GM12878 (cell line): Measurements from ENCODE around the gene SYNGR3. TPM values are rescaled to one million over a fixed set of nuclear protein-coding genes. Genes with fewer than 3 reads are reported as not detected.

Experiments
- BCLAF1 ChIP-seq: fragments of 450-650 bp; IDR thresholded peaks from 2 replicates; pipeline ENCODE4 v1.6.1; 2017; ENCODE audit warnings: antibody characterized with exemption, mild to moderate bottlenecking, moderate library complexity
- E4F1 ChIP-seq: fragments of 450-650 bp; IDR thresholded peaks from 2 replicates; pipeline ENCODE4 v1.6.1; 2018; ENCODE audit warnings: borderline replicate concordance, mild to moderate bottlenecking; ENCODE audit not compliant: partially characterized antibody
- ELK1 ChIP-seq: IDR thresholded peaks from 2 replicates; pipeline ENCODE4 v1.6.1; 2012; ENCODE audit warnings: low read depth, low read length, improper control_type of control experiment
- EZH2 ChIP-seq: IDR thresholded peaks from 2 replicates; pipeline ENCODE4 v1.6.1; 2012; ENCODE audit warnings: low read depth, mild to moderate bottlenecking, control low read depth, inconsistent platforms, low read length, borderline replicate concordance; ENCODE audit not compliant: control insufficient read depth
- HSF1 ChIP-seq: fragments of 150-350 bp; IDR thresholded peaks from 2 replicates; pipeline ENCODE4 v1.6.1; 2014; ENCODE audit warnings: mild to moderate bottlenecking, low read depth, low read length
- IKZF2 ChIP-seq, 2 experiments: fragments of 450-650 bp; IDR thresholded peaks; 2 replicates each; pipeline ENCODE4 v1.6.1; 2017; ENCODE audit warnings: mild to moderate bottlenecking in 2 of 2, moderate library complexity in 2 of 2
- NR2F1 ChIP-seq: fragments of 450-650 bp; conservative IDR thresholded peaks from 2 replicates; pipeline ENCODE4 v1.6.1; 2017; ENCODE audit warnings: mild to moderate bottlenecking
- NRF1 ChIP-seq: conservative IDR thresholded peaks from 2 replicates; pipeline ENCODE4 v1.6.1; 2011; ENCODE audit warnings: mild to moderate bottlenecking, low read depth, low read length, improper control_type of control experiment
- RCOR1 ChIP-seq: conservative IDR thresholded peaks from 2 replicates; pipeline ENCODE4 v1.6.1; 2012; ENCODE audit warnings: low read depth, low read length, improper control_type of control experiment
- REST ChIP-seq: IDR thresholded peaks from 2 replicates; pipeline ENCODE4 v1.6.1; 2012; ENCODE audit warnings: mild to moderate bottlenecking, low read depth, low read length
- RFX5 ChIP-seq: IDR thresholded peaks from 2 replicates; pipeline ENCODE4 v1.6.1; 2011; ENCODE audit warnings: low read depth, low read length, improper control_type of control experiment
- RUNX3 ChIP-seq: IDR thresholded peaks from 2 replicates; pipeline ENCODE4 v1.6.1; 2012; ENCODE audit warnings: low read length, inconsistent platforms
- SIN3A ChIP-seq: IDR thresholded peaks from 2 replicates; pipeline ENCODE4 v1.6.1; 2012; ENCODE audit warnings: low read depth, low read length, improper control_type of control experiment
- SMAD1 ChIP-seq: fragments of 450-650 bp; IDR thresholded peaks from 2 replicates; pipeline ENCODE4 v1.6.1; 2018; ENCODE audit warnings: mild to moderate bottlenecking, low read depth; ENCODE audit not compliant: partially characterized antibody
- SMAD5 ChIP-seq: IDR thresholded peaks from 2 replicates; pipeline ENCODE4 v1.6.1; 2016; ENCODE audit warnings: antibody characterized with exemption, low read depth
- SP1 ChIP-seq: IDR thresholded peaks from one replicate; pipeline ENCODE4 v1.6.1; 2011; ENCODE audit warnings: low read depth, low read length
- TAF1 ChIP-seq: IDR thresholded peaks from 2 replicates; pipeline ENCODE4 v1.6.1; 2011; ENCODE audit warnings: mild to moderate bottlenecking, low read depth, low read length, borderline replicate concordance
- ZNF622 ChIP-seq: fragments of 450-650 bp; IDR thresholded peaks from 2 replicates; pipeline ENCODE4 v1.6.1; 2017; ENCODE audit warnings: mild to moderate bottlenecking, inconsistent platforms
- polyA plus RNA-seq, 11 experiments: library from polyadenylated mRNA; depleted of rRNA in 4 of 11; unstranded in 6 of 11; stranded (reverse) in 5 of 11; fragments of >200 nt; fragmentation: Nextera tagmentation in 4 of 11; fragmentation: Illumina TruSeq in 1 of 11; extraction: Ambion mirVana in 4 of 11; extraction: Trizol in 1 of 11; gene quantifications; 1 replicate in 1 of 11; 2 replicates in 10 of 11; pipeline versions ENCODE4 v1.2.1 to v1.2.3, GENCODE V29; 2011 to 2016; ENCODE audit warnings: inconsistent platforms in 2 of 11, missing spikeins in 2 of 11, low read depth in 1 of 11
- total RNA-seq, 4 experiments: library from RNA; depleted of rRNA in 3 of 4; stranded (reverse); fragments of >200 nt in 3 of 4; fragmentation: Illumina TruSeq in 1 of 4; extraction: Trizol in 1 of 4; gene quantifications; 2 replicates each; pipeline versions ENCODE4 v1.2.1 to v1.2.3, GENCODE V29; 2013 to 2021

The SYNGR3 gene
- total and polyA plus RNA-seq, 10 of the 15 experiments (the other 5 are each of a cell fraction or from before 2014, with no cell fraction given), result 1.2 to 18.1 (median 6.6) TPM

- TF ChIP-seq RUNX3 (peak; percentile 44), TAF1 (no peak), BCLAF1 (no peak), ZNF622 (no peak), RCOR1 (no peak), HSF1 (no peak), SMAD5 (peak; percentile 92), IKZF2 (IDR thresholded peaks at IDR 0.05) (no peak), E4F1 (no peak), SP1 (no peak), EZH2 (no peak), NRF1 (no peak), SIN3A (no peak), ELK1 (no peak), NR2F1 (no peak), REST (no peak), SMAD1 (no peak), RFX5 (no peak)
Observed at GRCh38 chr16:1960665-1961630, 28.8 kb upstream of the SYNGR3 start (continued).
